NCI-H2029 (cell line): ENCODE measurements around the gene PKP1.

ENCODE experiments used
- DNase-seq: peaks from one replicate; lab custom pipeline; 2025; lab: John Stamatoyannopoulos, UW

PKP1 gene

DNA sequence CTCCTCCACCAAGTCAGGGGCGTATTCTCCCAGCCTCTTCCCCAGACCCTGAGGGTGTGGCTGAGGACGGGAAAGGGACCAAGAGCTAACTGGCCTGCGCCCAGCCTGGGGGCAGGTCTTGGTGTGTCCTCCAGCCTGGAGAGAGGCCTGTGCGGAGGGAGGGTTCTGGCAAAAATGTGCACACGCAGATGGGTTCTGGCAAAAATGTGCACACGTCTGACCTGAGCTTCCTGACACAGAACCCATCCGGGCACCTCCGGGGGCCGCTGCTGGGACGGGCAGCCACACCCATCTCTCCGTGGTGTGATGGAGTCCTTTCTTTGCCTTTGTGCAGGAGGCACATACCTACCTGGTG lies 23.1 kb upstream of the PKP1 start:
- DNase-seq: no peak

GRCh38 chr1:201260648-201261311 lies 22.5 kb upstream of the PKP1 start:
- DNase-seq: no peak

- no peak for DNase-seq
Observed at GRCh38 chr1:201261771-201262547, 21.3 kb upstream of the PKP1 start.

DNA sequence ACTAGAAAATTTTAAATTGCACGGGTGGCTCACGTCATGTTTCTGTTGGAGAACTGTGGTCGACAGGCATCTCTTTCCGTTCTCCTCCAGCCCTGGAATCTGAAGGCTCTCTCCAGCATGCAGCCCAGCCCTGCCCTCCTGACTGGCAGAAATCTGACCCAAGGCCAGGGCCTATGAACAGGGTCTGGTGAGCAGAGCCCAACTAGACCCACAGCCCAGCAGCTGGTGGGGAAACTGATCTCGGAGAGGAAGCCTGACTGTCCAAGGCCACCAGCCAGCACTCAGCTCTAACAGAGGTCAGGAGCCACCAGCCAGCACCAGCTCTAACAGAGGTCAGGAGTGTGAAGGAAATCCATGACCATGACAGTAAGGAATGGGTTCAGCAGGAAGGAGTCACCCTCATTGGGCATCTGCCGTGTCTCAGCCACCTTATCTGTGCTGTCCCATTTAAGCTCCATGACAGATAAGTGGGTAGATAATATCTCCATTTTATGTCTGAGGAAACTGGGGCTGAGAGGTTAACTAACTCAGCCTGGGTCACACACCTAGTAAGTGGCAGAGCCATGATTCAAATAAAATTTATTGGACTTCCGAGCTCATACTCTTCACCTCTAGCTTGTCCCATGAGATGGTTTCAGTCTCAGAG lies 20.2 kb upstream of the PKP1 start:
- no peak for DNase-seq

DNA sequence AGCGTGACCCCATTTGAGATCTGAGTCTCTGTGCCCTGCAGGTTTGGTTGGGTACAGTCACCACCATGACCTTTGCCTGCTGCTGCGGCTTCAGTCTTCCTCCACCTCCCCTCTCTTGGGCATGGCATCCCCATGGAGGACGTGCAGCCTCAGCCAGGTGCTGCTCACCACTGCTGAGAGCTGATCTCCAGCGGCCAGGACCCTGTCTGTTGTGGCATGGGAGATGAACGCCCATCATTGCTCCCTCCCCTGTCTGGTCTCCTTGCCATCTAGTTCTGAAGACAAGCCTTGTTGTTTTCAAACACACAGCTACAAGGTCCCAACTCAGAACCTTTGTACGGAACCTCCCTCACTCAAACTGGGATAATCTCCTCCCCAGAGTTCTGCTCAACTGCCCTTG lies 19.2 kb upstream of the PKP1 start:
- DNase-seq: no peak

GRCh38 chr1:201264554-201264953 lies 18.8 kb upstream of the PKP1 start:
- no peak for DNase-seq

DNA sequence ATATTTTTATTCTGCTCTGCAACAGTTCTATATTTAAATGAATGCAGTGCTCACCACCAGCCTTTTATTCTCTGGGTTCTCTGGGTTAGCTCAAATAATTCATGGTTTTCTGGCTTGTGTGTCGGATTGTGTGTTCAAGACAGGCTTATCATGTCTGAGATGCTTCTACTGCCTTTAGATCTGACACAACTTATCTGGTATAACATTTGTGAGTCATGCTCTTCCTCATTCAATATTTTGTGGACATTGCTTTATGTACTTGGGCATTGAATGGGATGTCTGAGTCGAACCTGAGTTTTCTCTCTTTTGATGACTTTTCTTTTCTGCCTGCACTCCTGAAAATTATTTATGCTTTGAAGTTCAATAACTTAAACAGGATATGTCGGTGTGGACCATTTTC lies 17.6 kb upstream of the PKP1 start:
- no peak for DNase-seq

DNA sequence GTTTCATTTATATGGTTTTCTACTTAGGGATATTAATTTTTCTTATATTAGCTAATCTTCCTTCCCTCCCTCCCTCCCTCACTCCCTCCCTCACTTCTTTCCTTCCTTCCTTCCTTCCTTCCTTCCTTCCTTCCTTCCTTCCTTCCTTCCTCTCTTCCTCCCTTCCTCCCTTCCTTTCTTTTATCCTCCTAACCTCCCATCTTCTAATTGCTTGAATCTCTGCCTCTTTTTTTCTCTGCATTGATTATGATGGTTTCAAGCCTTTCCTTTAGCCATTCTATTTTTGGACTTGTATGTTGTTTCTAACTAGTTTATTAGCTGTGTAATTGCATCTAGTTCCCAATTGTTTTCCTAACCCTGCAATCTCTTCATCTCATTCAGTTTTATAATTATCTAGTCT lies 17.0 kb upstream of the PKP1 start:
- DNase-seq: no peak

GRCh38 chr1:201266774-201267173 lies 16.5 kb upstream of the PKP1 start:
- DNase-seq: no peak

DNA sequence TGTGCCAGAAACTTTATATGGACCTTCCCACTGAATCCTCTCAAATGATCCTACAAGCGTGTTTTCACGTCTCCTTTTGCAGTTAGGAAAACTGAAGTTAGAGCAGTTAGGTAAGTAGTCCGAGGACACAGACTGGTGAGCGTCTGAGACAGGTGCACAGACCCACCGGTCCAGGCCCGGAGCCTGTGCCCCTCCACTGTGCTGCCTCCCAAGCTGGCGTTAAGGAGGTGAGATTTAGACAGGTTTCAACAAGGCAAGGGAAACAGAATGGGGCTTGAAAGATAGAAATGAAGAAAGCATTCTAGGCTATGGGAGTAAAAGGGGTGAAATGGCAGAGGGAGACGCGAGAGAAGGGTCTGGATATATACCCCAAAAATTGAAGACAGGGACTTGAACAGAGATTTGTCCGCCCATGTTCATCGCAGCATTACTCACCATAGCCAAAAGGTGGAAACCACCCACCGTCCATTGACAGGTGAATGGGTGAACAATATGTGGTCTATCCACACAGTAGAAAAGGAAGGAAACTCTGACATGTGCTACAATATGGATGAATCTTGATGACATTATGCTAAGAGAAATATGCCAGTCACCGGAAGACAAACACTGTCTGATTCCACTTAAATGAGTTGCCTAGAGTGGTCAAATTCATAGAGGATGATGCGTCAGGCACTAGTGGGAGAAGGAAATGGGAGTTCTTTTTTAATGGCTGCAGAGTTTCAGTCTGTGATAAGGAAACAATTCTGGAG lies 15.7 kb upstream of the PKP1 start:
- no peak for DNase-seq

GRCh38 chr1:201268604-201269151 lies 14.6 kb upstream of the PKP1 start:
- no peak for DNase-seq

- DNase-seq: no peak
Observed at GRCh38 chr1:201269281-201269680, 14.0 kb upstream of the PKP1 start.

- DNase-seq: no peak
Observed at GRCh38 chr1:201269900-201270410, 13.4 kb upstream of the PKP1 start.

GRCh38 chr1:201270616-201271390 lies 12.5 kb upstream of the PKP1 start:
- no peak for DNase-seq

DNA sequence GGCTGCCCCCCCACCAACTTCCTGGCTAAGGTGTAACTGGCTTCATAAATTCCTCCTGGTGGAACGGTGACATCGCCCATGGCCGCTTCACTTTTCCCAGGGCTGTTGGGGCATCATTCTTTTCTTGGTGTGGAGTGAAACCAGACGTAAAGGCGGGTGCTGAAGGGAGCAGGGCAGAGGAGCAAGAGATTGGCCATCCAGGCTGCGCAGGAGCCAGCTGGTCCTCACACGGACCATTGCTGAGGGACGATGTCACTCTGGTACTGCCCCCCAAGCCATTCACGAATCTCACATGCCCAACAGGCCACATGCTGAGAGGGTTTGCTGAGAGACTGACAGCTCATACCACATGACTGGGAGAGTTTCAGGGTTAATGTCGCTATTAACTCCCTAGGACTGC lies 10.5 kb upstream of the PKP1 start:
- DNase-seq: no peak

DNA sequence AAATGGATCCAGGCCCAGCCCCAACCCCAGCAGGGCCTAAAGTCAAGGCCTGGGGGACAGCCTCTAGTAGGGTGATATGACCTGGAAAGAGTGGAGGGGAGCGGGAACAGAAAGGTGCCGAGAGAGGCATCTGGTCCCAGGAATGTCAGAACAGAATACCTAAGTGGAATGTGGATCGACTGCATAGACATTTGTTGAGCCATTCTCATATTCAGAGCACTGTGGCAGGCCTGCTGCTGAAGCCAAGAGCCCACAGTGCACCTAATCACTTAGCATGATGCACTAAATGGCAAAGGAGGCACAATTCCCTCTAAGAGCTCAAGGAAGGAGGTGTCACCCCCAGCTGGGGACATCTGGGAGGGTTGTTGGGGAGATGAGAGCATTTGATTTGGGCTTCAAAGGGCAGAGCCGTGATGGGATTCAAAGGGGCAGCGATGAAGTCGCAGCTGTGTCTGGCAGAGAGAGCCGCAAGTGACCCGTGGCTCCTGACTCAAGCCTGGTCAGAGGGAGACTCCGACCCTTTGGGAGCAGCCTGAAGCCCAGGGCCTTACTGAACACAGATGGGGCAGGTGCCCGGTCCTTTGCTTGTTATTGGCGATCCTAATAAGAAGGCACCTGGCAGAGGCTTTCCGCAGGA lies 8.6 kb upstream of the PKP1 start:
- no peak for DNase-seq

DNA sequence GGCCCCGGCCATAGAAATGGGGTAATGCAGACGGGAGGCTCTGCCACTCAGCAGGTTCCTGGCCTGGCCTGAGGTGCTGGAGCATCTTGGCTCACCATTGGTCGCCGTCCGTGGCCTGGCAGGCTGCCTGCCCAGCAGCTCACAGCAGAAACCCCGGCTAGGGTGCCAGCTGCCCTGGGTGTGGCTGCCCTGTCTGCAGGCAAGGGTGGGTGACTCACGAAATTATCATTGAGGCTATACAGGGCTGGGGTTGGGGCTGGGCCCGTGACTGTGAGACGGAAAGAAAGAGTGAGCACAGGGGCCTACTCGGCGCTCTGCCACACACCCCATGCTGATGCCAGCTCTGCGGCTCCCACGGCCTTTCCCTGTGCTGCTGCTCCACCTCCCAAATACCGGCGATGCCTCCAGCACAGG lies 8.0 kb upstream of the PKP1 start:
- DNase-seq: peak; percentile 55

DNA sequence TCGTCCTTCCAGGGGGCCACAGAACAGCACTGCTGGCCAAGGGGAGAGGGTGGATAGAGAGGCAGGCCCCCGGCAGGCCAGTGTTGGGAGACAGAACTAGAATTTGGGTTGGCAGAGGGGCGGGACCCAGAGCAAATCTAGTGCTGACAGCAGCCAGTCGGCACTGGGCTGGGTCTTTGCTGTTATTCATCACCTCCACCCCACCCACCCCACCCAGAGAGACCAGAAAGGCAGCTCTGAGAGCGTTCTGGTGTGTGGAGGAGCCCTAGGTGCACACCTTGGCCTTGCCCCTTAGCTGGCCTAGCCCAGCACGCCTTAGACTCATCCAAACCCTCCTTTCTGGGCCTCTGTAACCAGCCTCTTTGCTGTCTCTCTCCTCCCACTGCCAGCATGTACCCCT lies 6.4 kb upstream of the PKP1 start:
- no peak for DNase-seq

- no peak for DNase-seq
Observed at GRCh38 chr1:201277441-201277840, 5.9 kb upstream of the PKP1 start.

DNA sequence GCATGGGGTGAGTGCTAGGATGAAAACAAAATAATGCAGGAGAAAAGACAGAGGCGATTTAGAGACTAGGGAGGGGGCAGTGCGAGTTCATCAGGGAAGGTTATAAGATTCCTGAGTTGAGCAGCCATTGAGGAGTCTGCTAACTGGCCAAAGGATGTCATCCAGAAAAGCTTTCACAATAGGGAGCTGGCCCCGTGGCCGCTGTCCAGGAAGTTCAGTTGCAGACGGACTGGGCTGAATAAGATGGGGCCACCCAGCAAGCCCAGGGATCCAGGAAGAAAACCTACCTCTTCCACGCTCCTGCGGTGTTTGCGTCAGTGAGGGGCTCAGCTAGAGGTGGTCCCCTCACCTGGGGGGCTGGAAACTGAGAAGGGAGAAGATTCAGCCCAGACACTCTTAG lies 4.0 kb upstream of the PKP1 start:
- no peak for DNase-seq

GRCh38 chr1:201280884-201281283 lies 2.4 kb upstream of the PKP1 start:
- DNase-seq: no peak
